ENCODE results near the gene WIPF3.

The WIPF3 gene

GRCh38 chr7:29806208-29806994 lies at the start of gene WIPF3:
TSS of gene WIPF3 (plus strand) at chr7:29806508. CDS start at chr7:29834725, 28,217 bp downstream.
- no peak for DNase-seq (ENCODE audit: low read depth)

- DNase-seq (ENCODE audit: low read depth): no peak
Observed at GRCh38 chr7:29763266-29763665, 43.0 kb upstream of the WIPF3 start.

- no peak for DNase-seq (ENCODE audit: low read depth)
Observed at GRCh38 chr7:29764227-29764626, 42.1 kb upstream of the WIPF3 start.

GRCh38 chr7:29765490-29765889 lies 40.8 kb upstream of the WIPF3 start:
- DNase-seq (ENCODE audit: low read depth): no peak

GRCh38 chr7:29770371-29770770 lies 35.9 kb upstream of the WIPF3 start:
- no peak for DNase-seq (ENCODE audit: low read depth)

GRCh38 chr7:29771081-29771816 lies 35.1 kb upstream of the WIPF3 start:
- DNase-seq (ENCODE audit: low read depth): no peak

GRCh38 chr7:29779017-29779416 lies 27.3 kb upstream of the WIPF3 start:
- no peak for DNase-seq (ENCODE audit: low read depth)

GRCh38 chr7:29780346-29780745 lies 26.0 kb upstream of the WIPF3 start:
- DNase-seq (ENCODE audit: low read depth): no peak

- DNase-seq (ENCODE audit: low read depth): no peak
Observed at GRCh38 chr7:29783671-29784070, 22.6 kb upstream of the WIPF3 start.

- DNase-seq (ENCODE audit: low read depth): no peak
Observed at GRCh38 chr7:29793507-29793906, 12.8 kb upstream of the WIPF3 start.

- DNase-seq (ENCODE audit: low read depth): no peak
Observed at GRCh38 chr7:29794959-29795629, 11.2 kb upstream of the WIPF3 start.

- no peak for DNase-seq (ENCODE audit: low read depth)
Observed at GRCh38 chr7:29795696-29796580, 10.4 kb upstream of the WIPF3 start.

GRCh38 chr7:29797112-29797944 lies 9.0 kb upstream of the WIPF3 start:
- DNase-seq (ENCODE audit: low read depth): no peak

- DNase-seq (ENCODE audit: low read depth): no peak
Observed at GRCh38 chr7:29798422-29798821, 7.9 kb upstream of the WIPF3 start.

GRCh38 chr7:29801929-29802328 lies 4.4 kb upstream of the WIPF3 start:
- no peak for DNase-seq (ENCODE audit: low read depth)

GRCh38 chr7:29805031-29805430 lies 1.3 kb upstream of the WIPF3 start:
- DNase-seq (ENCODE audit: low read depth): no peak

GRCh38 chr7:29805886-29806207 lies 461 bp upstream of the WIPF3 start:
- no peak for DNase-seq (ENCODE audit: low read depth)

GRCh38 chr7:29806995-29807841 lies 910 bp downstream of the WIPF3 start:
- DNase-seq (ENCODE audit: low read depth): no peak

- no peak for DNase-seq (ENCODE audit: low read depth)
Observed at GRCh38 chr7:29808075-29808801, 1.9 kb downstream of the WIPF3 start.

Measured in stimulated activated CD8-positive, alpha-beta memory T cell treated with anti-CD3 and anti-CD28 coated beads, Interleukin-12 subunit alpha, Interleukin-12 subunit beta, amount 100 ng/mL, for 4 hours (primary cell).